Inflammatory macrophage (primary cell): ENCODE measurements around the gene MT1M.
"Not testable (repeated sequence)": the region's sequence is repeated elsewhere in the genome, so short reads cannot be mapped to it uniquely, and the experiment has no call there.

Experiments used
- DNase-seq, 2 donors: peaks; one replicate each; pipeline ENCODE4 v3.0.0-alpha.2; 2020 to 2022

Gene MT1M

GRCh38 chr16:56652600-56652999 lies 20.1 kb downstream of the MT1M start:
- no peak for DNase-seq

GRCh38 chr16:56653218-56653617 lies 20.8 kb downstream of the MT1M start:
- no peak for DNase-seq

- peak; percentile 73 to 82 for DNase-seq
These were observed 25.3 kb downstream of the MT1M start, which contains the start of gene MT1F for GRCh38 chr16:56657555-56658326. Gene MT1F (plus strand): TSS chr16:56657959. CDS start chr16:56658059, 100 bp downstream.

GRCh38 chr16:56658327-56658875 lies 25.9 kb downstream of the MT1M start:
- no peak for DNase-seq

- no peak for DNase-seq
These were observed 30.2 kb downstream of the MT1M start for GRCh38 chr16:56662357-56663354.

- DNase-seq, result no peak
These were observed 32.0 kb downstream of the MT1M start for GRCh38 chr16:56664506-56664905.

GRCh38 chr16:56665286-56666261 lies 33.1 kb downstream of the MT1M start:
- not testable (repeated sequence) for DNase-seq

GRCh38 chr16:56667581-56668571 lies 35.4 kb downstream of the MT1M start, which contains the start of gene MT1G:
Gene MT1G (minus strand): TSS chr16:56668065. CDS start chr16:56667993, 72 bp downstream.
- peak; percentile 70 to 84 for DNase-seq

- DNase-seq, result peak in 1 of 2 donors; percentile 8
These were observed 36.8 kb downstream of the MT1M start, which contains the start of gene MT1H for GRCh38 chr16:56669005-56669839. Gene MT1H (plus strand): TSS chr16:56669814. CDS start chr16:56669885, 71 bp downstream.

- DNase-seq, result peak; percentile 37 to 48
These were observed 37.6 kb downstream of the MT1M start for GRCh38 chr16:56669840-56670619.

- no peak for DNase-seq
These were observed 38.1 kb downstream of the MT1M start for GRCh38 chr16:56670620-56670934.

- DNase-seq, result peak; percentile 17 to 41
These were observed 39.2 kb downstream of the MT1M start for GRCh38 chr16:56671691-56672090.

GRCh38 chr16:56672171-56672570 lies 39.7 kb downstream of the MT1M start:
- not testable (repeated sequence) for DNase-seq

GRCh38 chr16:56672761-56673536 lies 40.5 kb downstream of the MT1M start:
- no peak for DNase-seq

GRCh38 chr16:56673921-56674320 lies 41.5 kb downstream of the MT1M start:
- DNase-seq, result peak; percentile 48 to 53

- DNase-seq, result not testable (repeated sequence)
These were observed 42.1 kb downstream of the MT1M start for GRCh38 chr16:56674570-56674969.

- peak in 1 of 2 donors; percentile 20 for DNase-seq
These were observed 43.3 kb downstream of the MT1M start for GRCh38 chr16:56675685-56676210.
